ENCODE measurements around the gene MINPP1.
"Not testable (repeated sequence)": the region's sequence is repeated elsewhere in the genome, so short reads cannot be mapped to it uniquely, and the experiment has no call there.

MINPP1 gene

GRCh38 chr10:87589645-87590051 lies 85.0 kb downstream of the MINPP1 start:
- Histone ChIP-seq H3K36me3 (ENCODE audit: control insufficient read depth, low read length) (no peaks in the 10 kb centered on the region), H3K27ac (ENCODE audit: low read depth, low read length) (no peak overlapping the region), H3K4me2 (ENCODE audit: low read length) (no peak overlapping the region), H3K4me1 (ENCODE audit: control insufficient read depth, low read length) (no peaks in the 10 kb centered on the region), H3K9me2 (replicated peaks; ENCODE audit: control insufficient read depth, low read length) (no peaks in the 10 kb centered on the region), H3K27me3 (ENCODE audit: control insufficient read depth, low read length) (no peaks in the 10 kb centered on the region), H4K20me1 (ENCODE audit: control insufficient read depth, insufficient read depth, low read depth, low read length) (no peaks in the 10 kb centered on the region), H3K4me3 (ENCODE audit: low read length) (no peak overlapping the region), H3K79me2 (ENCODE audit: control insufficient read depth, low read length) (no peaks in the 10 kb centered on the region), H3F3A (ENCODE audit: control insufficient read depth, insufficient read depth) (no peaks in the 10 kb centered on the region), H3K9me3 (ENCODE audit: control insufficient read depth, insufficient read depth, low read length) (no peaks in the 10 kb centered on the region)
- no peak for TF ChIP-seq CTCF (IDR thresholded peaks at IDR 0.05; ENCODE audit: low read depth, low read length, poor library complexity, severe bottlenecking)
- no peak for TF ChIP-seq EZH2phosphoT487 (IDR thresholded peaks at IDR 0.05; ENCODE audit: borderline replicate concordance, low read length)

- no peaks in the 10 kb centered on the region for H3K27me3 ChIP-seq (ENCODE audit: control insufficient read depth, low read length)
- no peak for TF ChIP-seq CTCF (IDR thresholded peaks at IDR 0.05; ENCODE audit: low read depth, low read length, poor library complexity, severe bottlenecking)
- no peak for TF ChIP-seq EZH2phosphoT487 (IDR thresholded peaks at IDR 0.05; ENCODE audit: borderline replicate concordance, low read length)
- H3K9me2 ChIP-seq (replicated peaks; ENCODE audit: control insufficient read depth, low read length): no peaks in the 10 kb centered on the region
- no peaks in the 10 kb centered on the region for H3K79me2 ChIP-seq (ENCODE audit: control insufficient read depth, low read length)
- no peaks in the 10 kb centered on the region for H4K20me1 ChIP-seq (ENCODE audit: control insufficient read depth, insufficient read depth, low read depth, low read length)
- H3F3A ChIP-seq (ENCODE audit: control insufficient read depth, insufficient read depth): no peaks in the 10 kb centered on the region
- no peak overlapping the region for H3K4me3 ChIP-seq (ENCODE audit: low read length)
- no peak overlapping the region for H3K27ac ChIP-seq (ENCODE audit: low read depth, low read length)
- H3K9me3 ChIP-seq (ENCODE audit: control insufficient read depth, insufficient read depth, low read length): no peaks in the 10 kb centered on the region
- H3K4me1 ChIP-seq (ENCODE audit: control insufficient read depth, low read length): no peaks in the 10 kb centered on the region
- H3K36me3 ChIP-seq (ENCODE audit: control insufficient read depth, low read length): no peaks in the 10 kb centered on the region
- H3K4me2 ChIP-seq (ENCODE audit: low read length): no peak overlapping the region
Observed at GRCh38 chr10:87590705-87591588, 86.3 kb downstream of the MINPP1 start.

- H3K79me2 ChIP-seq (ENCODE audit: control insufficient read depth, low read length): no peaks in the 10 kb centered on the region
- H3K4me1 ChIP-seq (ENCODE audit: control insufficient read depth, low read length): no peaks in the 10 kb centered on the region
- H4K20me1 ChIP-seq (ENCODE audit: control insufficient read depth, insufficient read depth, low read depth, low read length): no peaks in the 10 kb centered on the region
- no peaks in the 10 kb centered on the region for H3K27me3 ChIP-seq (ENCODE audit: control insufficient read depth, low read length)
- H3K36me3 ChIP-seq (ENCODE audit: control insufficient read depth, low read length): no peaks in the 10 kb centered on the region
- H3K27ac ChIP-seq (ENCODE audit: low read depth, low read length): no peak overlapping the region
- H3K9me2 ChIP-seq (replicated peaks; ENCODE audit: control insufficient read depth, low read length): no peaks in the 10 kb centered on the region
- no peaks in the 10 kb centered on the region for H3K9me3 ChIP-seq (ENCODE audit: control insufficient read depth, insufficient read depth, low read length)
- no peak overlapping the region for H3K4me3 ChIP-seq (ENCODE audit: low read length)
- H3F3A ChIP-seq (ENCODE audit: control insufficient read depth, insufficient read depth): no peaks in the 10 kb centered on the region
- H3K4me2 ChIP-seq (ENCODE audit: low read length): no peak overlapping the region
- TF ChIP-seq CTCF (IDR thresholded peaks at IDR 0.05; ENCODE audit: low read depth, low read length, poor library complexity, severe bottlenecking) (no peak), EZH2phosphoT487 (IDR thresholded peaks at IDR 0.05; ENCODE audit: borderline replicate concordance, low read length) (no peak)
Observed at GRCh38 chr10:87591589-87591886, 86.8 kb downstream of the MINPP1 start.

- H4K20me1 ChIP-seq (ENCODE audit: control insufficient read depth, insufficient read depth, low read depth, low read length); H3K9me3 ChIP-seq (ENCODE audit: control insufficient read depth, insufficient read depth, low read length); H3K27ac ChIP-seq (ENCODE audit: low read depth, low read length); H3K4me3 ChIP-seq (ENCODE audit: low read length); H3K36me3 ChIP-seq (ENCODE audit: control insufficient read depth, low read length); H3K27me3 ChIP-seq (ENCODE audit: control insufficient read depth, low read length); H3F3A ChIP-seq (ENCODE audit: control insufficient read depth, insufficient read depth); H3K9me2 ChIP-seq (replicated peaks; ENCODE audit: control insufficient read depth, low read length); H3K4me1 ChIP-seq (ENCODE audit: control insufficient read depth, low read length); H3K79me2 ChIP-seq (ENCODE audit: control insufficient read depth, low read length); H3K4me2 ChIP-seq (ENCODE audit: low read length): not testable (repeated sequence)
Observed at GRCh38 chr10:87592920-87593319, 88.2 kb downstream of the MINPP1 start.
